Measurements from ENCODE around the gene SPATA2L. TPM values are rescaled to one million over a fixed set of nuclear protein-coding genes. Genes with fewer than 3 reads are reported as not detected.

The SPATA2L gene
- total and polyA plus RNA-seq, 2 of the 13 experiments (the other 11 are each of a cell fraction or from before 2014, with no cell fraction given), result 9.1 to 20.7 TPM

DNA sequence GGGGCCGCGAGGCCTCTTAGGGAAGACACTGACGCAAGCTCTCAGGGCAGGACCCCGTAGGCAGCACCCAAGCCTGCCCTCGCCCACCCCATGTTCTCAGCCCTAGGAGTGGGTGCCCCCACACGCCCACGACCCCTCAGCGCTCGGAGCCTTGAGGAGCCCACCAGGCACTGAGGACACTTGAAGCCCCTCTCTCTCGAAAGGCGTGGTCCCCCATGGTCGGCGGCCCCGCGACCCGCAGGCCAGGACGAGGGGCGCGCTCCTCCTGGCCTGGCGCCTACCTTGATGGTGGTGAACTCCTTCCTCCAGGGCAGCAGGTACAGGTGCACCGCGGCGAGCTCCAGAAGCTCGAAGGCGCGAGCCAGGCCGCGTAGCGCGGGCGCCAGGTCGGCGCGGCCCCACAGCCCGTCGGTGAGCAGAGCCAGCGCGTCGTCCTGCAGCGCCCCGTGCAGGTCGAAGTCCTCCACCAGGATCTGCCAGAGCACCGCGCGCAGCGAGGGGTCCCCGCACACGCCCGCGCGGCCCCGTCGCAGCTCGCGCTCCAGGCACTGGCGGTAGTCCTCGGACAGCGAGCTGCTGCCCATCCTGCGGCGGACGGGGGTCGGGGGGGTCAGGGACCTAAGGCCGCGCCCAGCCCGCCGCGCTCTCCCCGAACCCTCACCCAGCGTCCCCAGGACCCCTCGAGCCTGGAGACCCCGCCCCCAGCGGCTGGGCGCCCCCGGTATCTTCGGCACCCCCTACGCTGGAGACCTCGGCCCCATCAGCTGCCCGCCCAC lies 668 bp downstream of the SPATA2L start (continued):
- TF ChIP-seq ZFYVE20 (CRISPR knock-in tag; IDR thresholded peaks at IDR 0.05; ENCODE audit: borderline replicate concordance, low read depth) (peak; percentile 90), FOSL1 (CRISPR knock-in tag; IDR thresholded peaks at IDR 0.05; ENCODE audit: borderline replicate concordance) (no peak), ZNF563 (CRISPR knock-in tag; IDR thresholded peaks at IDR 0.05) (peak; percentile 44; the same call in 1 of the 2 replicates), HOXA7 (CRISPR knock-in tag; IDR thresholded peaks at IDR 0.05) (no peak), CAMTA2 (CRISPR knock-in tag; IDR thresholded peaks at IDR 0.05; ENCODE audit: borderline replicate concordance) (no peak; the same call in 1 of the 2 replicates), KLF12 (CRISPR knock-in tag; IDR thresholded peaks at IDR 0.05; ENCODE audit: borderline replicate concordance) (0 out of 2 replicates have a peak, but pooled peaks have one; percentile 49), ZNF878 (CRISPR knock-in tag; IDR thresholded peaks at IDR 0.05) (no peak), POLR2G (IDR thresholded peaks at IDR 0.05; ENCODE audit: low read depth, low read length) (no peak), CREM (IDR thresholded peaks at IDR 0.05) (no peak), CREM (CRISPR knock-in tag; IDR thresholded peaks at IDR 0.05) (no peak)
- TF ChIP-seq, protein P1, sequence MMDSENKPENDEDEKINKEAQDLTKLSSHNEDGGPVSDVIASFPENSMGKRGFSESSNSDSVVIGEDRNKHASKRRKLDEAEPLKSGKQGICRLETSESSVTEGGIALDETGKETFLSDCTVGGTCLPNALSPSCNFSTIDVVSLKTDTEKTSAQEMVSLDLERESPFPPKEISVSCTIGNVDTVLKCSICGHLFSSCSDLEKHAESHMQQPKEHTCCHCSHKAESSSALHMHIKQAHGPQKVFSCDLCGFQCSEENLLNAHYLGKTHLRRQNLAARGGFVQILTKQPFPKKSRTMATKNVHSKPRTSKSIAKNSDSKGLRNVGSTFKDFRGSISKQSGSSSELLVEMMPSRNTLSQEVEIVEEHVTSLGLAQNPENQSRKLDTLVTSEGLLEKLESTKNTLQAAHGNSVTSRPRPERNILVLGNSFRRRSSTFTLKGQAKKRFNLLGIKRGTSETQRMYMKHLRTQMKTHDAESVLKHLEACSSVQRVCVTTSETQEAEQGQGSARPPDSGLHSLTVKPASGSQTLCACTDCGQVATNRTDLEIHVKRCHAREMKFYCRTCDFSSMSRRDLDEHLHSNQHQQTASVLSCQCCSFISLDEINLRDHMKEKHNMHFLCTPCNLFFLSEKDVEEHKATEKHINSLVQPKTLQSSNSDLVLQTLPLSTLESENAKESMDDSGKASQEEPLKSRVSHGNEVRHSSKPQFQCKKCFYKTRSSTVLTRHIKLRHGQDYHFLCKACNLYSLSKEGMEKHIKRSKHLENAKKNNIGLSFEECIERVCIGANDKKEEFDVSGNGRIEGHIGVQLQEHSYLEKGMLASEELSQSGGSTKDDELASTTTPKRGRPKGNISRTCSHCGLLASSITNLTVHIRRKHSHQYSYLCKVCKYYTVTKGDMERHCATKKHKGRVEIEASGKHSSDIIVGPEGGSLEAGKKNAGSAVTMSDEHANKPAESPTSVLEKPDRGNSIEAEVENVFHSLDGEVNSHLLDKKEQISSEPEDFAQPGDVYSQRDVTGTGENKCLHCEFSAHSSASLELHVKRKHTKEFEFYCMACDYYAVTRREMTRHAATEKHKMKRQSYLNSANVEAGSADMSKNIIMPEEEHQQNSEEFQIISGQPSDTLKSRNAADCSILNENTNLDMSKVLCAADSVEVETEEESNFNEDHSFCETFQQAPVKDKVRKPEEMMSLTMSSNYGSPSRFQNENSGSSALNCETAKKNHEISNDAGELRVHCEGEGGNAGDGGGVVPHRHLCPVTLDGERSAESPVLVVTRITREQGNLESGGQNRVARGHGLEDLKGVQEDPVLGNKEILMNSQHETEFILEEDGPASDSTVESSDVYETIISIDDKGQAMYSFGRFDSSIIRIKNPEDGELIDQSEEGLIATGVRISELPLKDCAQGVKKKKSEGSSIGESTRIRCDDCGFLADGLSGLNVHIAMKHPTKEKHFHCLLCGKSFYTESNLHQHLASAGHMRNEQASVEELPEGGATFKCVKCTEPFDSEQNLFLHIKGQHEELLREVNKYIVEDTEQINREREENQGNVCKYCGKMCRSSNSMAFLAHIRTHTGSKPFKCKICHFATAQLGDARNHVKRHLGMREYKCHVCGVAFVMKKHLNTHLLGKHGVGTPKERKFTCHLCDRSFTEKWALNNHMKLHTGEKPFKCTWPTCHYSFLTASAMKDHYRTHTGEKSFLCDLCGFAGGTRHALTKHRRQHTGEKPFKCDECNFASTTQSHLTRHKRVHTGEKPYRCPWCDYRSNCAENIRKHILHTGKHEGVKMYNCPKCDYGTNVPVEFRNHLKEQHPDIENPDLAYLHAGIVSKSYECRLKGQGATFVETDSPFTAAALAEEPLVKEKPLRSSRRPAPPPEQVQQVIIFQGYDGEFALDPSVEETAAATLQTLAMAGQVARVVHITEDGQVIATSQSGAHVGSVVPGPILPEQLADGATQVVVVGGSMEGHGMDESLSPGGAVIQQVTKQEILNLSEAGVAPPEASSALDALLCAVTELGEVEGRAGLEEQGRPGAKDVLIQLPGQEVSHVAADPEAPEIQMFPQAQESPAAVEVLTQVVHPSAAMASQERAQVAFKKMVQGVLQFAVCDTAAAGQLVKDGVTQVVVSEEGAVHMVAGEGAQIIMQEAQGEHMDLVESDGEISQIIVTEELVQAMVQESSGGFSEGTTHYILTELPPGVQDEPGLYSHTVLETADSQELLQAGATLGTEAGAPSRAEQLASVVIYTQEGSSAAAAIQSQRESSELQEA (CRISPR knock-in tag; IDR thresholded peaks at IDR 0.05; ENCODE audit: not compliant biosample characterization), result no peak
- TF ChIP-seq, protein P2, sequence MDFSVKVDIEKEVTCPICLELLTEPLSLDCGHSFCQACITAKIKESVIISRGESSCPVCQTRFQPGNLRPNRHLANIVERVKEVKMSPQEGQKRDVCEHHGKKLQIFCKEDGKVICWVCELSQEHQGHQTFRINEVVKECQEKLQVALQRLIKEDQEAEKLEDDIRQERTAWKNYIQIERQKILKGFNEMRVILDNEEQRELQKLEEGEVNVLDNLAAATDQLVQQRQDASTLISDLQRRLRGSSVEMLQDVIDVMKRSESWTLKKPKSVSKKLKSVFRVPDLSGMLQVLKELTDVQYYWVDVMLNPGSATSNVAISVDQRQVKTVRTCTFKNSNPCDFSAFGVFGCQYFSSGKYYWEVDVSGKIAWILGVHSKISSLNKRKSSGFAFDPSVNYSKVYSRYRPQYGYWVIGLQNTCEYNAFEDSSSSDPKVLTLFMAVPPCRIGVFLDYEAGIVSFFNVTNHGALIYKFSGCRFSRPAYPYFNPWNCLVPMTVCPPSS (IDR thresholded peaks at IDR 0.05), result no peak
- TF ChIP-seq, protein P3, sequence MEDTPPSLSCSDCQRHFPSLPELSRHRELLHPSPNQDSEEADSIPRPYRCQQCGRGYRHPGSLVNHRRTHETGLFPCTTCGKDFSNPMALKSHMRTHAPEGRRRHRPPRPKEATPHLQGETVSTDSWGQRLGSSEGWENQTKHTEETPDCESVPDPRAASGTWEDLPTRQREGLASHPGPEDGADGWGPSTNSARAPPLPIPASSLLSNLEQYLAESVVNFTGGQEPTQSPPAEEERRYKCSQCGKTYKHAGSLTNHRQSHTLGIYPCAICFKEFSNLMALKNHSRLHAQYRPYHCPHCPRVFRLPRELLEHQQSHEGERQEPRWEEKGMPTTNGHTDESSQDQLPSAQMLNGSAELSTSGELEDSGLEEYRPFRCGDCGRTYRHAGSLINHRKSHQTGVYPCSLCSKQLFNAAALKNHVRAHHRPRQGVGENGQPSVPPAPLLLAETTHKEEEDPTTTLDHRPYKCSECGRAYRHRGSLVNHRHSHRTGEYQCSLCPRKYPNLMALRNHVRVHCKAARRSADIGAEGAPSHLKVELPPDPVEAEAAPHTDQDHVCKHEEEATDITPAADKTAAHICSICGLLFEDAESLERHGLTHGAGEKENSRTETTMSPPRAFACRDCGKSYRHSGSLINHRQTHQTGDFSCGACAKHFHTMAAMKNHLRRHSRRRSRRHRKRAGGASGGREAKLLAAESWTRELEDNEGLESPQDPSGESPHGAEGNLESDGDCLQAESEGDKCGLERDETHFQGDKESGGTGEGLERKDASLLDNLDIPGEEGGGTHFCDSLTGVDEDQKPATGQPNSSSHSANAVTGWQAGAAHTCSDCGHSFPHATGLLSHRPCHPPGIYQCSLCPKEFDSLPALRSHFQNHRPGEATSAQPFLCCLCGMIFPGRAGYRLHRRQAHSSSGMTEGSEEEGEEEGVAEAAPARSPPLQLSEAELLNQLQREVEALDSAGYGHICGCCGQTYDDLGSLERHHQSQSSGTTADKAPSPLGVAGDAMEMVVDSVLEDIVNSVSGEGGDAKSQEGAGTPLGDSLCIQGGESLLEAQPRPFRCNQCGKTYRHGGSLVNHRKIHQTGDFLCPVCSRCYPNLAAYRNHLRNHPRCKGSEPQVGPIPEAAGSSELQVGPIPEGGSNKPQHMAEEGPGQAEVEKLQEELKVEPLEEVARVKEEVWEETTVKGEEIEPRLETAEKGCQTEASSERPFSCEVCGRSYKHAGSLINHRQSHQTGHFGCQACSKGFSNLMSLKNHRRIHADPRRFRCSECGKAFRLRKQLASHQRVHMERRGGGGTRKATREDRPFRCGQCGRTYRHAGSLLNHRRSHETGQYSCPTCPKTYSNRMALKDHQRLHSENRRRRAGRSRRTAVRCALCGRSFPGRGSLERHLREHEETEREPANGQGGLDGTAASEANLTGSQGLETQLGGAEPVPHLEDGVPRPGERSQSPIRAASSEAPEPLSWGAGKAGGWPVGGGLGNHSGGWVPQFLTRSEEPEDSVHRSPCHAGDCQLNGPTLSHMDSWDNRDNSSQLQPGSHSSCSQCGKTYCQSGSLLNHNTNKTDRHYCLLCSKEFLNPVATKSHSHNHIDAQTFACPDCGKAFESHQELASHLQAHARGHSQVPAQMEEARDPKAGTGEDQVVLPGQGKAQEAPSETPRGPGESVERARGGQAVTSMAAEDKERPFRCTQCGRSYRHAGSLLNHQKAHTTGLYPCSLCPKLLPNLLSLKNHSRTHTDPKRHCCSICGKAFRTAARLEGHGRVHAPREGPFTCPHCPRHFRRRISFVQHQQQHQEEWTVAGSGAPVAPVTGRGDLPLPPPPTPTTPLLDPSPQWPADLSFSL (CRISPR knock-in tag; IDR thresholded peaks at IDR 0.05), result no peak
